H1 (cell line): Measurements from ENCODE around the gene KCNK2.

Source experiments
- EGR1 ChIP-seq: IDR thresholded peaks from 2 replicates; pipeline ENCODE4 v1.6.1; 2011; ENCODE audit warnings: low read depth, low read length, borderline replicate concordance
- EZH2 ChIP-seq: fragments of 200-600 bp; sonication (generic); IDR thresholded peaks from 2 replicates; pipeline ENCODE4 v1.7.1; 2012; ENCODE audit warnings: low read depth, mild to moderate bottlenecking, moderate library complexity, low read length, inconsistent platforms; ENCODE audit not compliant: severe bottlenecking
- GABPA ChIP-seq: IDR thresholded peaks from 2 replicates; pipeline ENCODE4 v1.6.1; 2011; ENCODE audit warnings: mild to moderate bottlenecking, low read length, moderate library complexity, borderline replicate concordance; ENCODE audit not compliant: insufficient read depth
- HDAC6 ChIP-seq: IDR thresholded peaks from one replicate; pipeline ENCODE4 v1.7.1; 2012; ENCODE audit warnings: low read depth, mild to moderate bottlenecking, inconsistent platforms, low read length, moderate library complexity
- JUND ChIP-seq: IDR thresholded peaks from 2 replicates; pipeline ENCODE4 v1.6.1; 2011; ENCODE audit warnings: mild to moderate bottlenecking, improper control_type of control experiment, low read length
- PHF8 ChIP-seq: fragments of 200-600 bp; sonication (generic); conservative IDR thresholded peaks from 2 replicates; pipeline ENCODE4 v1.7.1; 2012; ENCODE audit warnings: low read depth, mild to moderate bottlenecking, inconsistent platforms, low read length, moderate library complexity
- POLR2A ChIP-seq, 2 experiments: IDR thresholded peaks; 1 replicate in 1 of 2; 2 replicates in 1 of 2; pipeline ENCODE4 v1.6.1; 2011; ENCODE audit warnings: low read depth in 2 of 2, low read length in 2 of 2, mild to moderate bottlenecking in 2 of 2; ENCODE audit errors: control extremely low read depth in 1 of 2
- POLR2AphosphoS5 ChIP-seq: IDR thresholded peaks from 2 replicates; pipeline ENCODE4 v1.6.1; 2011; ENCODE audit warnings: low read depth, low read length
- RFX5 ChIP-seq: IDR thresholded peaks from 2 replicates; pipeline ENCODE4 v1.6.1; 2011; ENCODE audit warnings: low read depth, low read length, improper control_type of control experiment, borderline replicate concordance
- SIN3A ChIP-seq, 2 experiments: IDR thresholded peaks in 1 of 2; conservative IDR thresholded peaks in 1 of 2; 2 replicates each; pipeline ENCODE4 v1.6.1; 2011 to 2012; ENCODE audit warnings: low read length in 2 of 2, improper control_type of control experiment in 1 of 2, low read depth in 1 of 2, mild to moderate bottlenecking in 1 of 2
- TF ChIP-seq, protein P1 (sequence below): IDR thresholded peaks from 2 replicates; pipeline ENCODE4 v1.6.1; 2012; ENCODE audit warnings: low read length, inconsistent platforms
- TF ChIP-seq, protein P2 (sequence below), 3 experiments: IDR thresholded peaks; 1 replicate in 2 of 3; 2 replicates in 1 of 3; pipeline versions ENCODE4 v1.5.1 to v1.6.1; 2011; ENCODE audit warnings: low read length in 3 of 3, mild to moderate bottlenecking in 3 of 3, inconsistent platforms in 2 of 3, low read depth in 1 of 3, moderate library complexity in 1 of 3; ENCODE audit not compliant: insufficient read depth in 1 of 3; ENCODE audit errors: control extremely low read depth in 1 of 3
- TF ChIP-seq, protein P3 (sequence below): IDR thresholded peaks from 2 replicates; pipeline ENCODE4 v1.6.1; 2012; ENCODE audit warnings: inconsistent platforms

DNA sequence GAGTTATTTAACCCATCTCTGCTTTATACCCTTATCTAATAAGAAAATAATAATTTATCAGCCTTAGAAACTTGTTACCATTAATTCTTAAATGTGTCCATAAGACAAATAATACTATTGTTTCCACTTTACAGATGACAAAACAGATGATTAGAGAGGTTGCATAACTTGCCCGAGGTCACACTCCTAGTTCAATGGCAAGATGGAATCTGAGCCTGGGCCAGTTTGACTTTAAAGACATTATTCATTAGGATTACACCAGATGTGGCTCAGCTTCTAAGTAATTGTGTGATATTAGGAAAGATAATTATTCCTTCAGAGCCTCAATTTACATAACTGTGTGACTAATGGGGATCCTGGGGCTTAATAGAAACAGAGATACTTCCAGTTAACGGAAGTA is 42.3 kb upstream of the KCNK2 start:
- TF ChIP-seq, protein P1, sequence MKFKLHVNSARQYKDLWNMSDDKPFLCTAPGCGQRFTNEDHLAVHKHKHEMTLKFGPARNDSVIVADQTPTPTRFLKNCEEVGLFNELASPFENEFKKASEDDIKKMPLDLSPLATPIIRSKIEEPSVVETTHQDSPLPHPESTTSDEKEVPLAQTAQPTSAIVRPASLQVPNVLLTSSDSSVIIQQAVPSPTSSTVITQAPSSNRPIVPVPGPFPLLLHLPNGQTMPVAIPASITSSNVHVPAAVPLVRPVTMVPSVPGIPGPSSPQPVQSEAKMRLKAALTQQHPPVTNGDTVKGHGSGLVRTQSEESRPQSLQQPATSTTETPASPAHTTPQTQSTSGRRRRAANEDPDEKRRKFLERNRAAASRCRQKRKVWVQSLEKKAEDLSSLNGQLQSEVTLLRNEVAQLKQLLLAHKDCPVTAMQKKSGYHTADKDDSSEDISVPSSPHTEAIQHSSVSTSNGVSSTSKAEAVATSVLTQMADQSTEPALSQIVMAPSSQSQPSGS, result no peak
- TF ChIP-seq JUND, result no peak
- TF ChIP-seq, protein P2, sequence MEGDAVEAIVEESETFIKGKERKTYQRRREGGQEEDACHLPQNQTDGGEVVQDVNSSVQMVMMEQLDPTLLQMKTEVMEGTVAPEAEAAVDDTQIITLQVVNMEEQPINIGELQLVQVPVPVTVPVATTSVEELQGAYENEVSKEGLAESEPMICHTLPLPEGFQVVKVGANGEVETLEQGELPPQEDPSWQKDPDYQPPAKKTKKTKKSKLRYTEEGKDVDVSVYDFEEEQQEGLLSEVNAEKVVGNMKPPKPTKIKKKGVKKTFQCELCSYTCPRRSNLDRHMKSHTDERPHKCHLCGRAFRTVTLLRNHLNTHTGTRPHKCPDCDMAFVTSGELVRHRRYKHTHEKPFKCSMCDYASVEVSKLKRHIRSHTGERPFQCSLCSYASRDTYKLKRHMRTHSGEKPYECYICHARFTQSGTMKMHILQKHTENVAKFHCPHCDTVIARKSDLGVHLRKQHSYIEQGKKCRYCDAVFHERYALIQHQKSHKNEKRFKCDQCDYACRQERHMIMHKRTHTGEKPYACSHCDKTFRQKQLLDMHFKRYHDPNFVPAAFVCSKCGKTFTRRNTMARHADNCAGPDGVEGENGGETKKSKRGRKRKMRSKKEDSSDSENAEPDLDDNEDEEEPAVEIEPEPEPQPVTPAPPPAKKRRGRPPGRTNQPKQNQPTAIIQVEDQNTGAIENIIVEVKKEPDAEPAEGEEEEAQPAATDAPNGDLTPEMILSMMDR (IDR thresholded peaks at IDR 0.05; ENCODE audit: control extremely low read depth in 1 of 3, insufficient read depth in 1 of 3, low read depth in 1 of 3, low read length in 3 of 3), result no peak
- no peak for TF ChIP-seq RFX5
- no peak for TF ChIP-seq EZH2
- no peak for TF ChIP-seq POLR2AphosphoS5
- no peak for TF ChIP-seq PHF8
- no peak for TF ChIP-seq SIN3A (conservative IDR thresholded peaks at IDR 0.05 in 1 of 2, IDR thresholded peaks at IDR 0.05 in 1 of 2; ENCODE audit: low read depth in 1 of 2, low read length in 2 of 2)
- no peak for TF ChIP-seq HDAC6
- TF ChIP-seq, protein P3, sequence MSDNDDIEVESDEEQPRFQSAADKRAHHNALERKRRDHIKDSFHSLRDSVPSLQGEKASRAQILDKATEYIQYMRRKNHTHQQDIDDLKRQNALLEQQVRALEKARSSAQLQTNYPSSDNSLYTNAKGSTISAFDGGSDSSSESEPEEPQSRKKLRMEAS, result no peak
- TF ChIP-seq POLR2A (IDR thresholded peaks at IDR 0.05; ENCODE audit: control extremely low read depth in 1 of 2, low read depth in 2 of 2, low read length in 2 of 2), result no peak
- TF ChIP-seq EGR1, result no peak
- no peak for TF ChIP-seq GABPA
